WTC11 (cell line): ENCODE results near the gene PROSER2.

Source experiments
- ELF4 ChIP-seq: sonication (generic); formaldehyde crosslinking; IDR thresholded peaks from 2 replicates; pipeline ENCODE4 v1.8.1; 2022; ENCODE audit warnings: low read depth, mild to moderate bottlenecking, moderate library complexity, missing genetic modification reagents
- GTF2I ChIP-seq: fragments of 250-450 bp; sonication (Bioruptor Pico); conservative IDR thresholded peaks from 2 replicates; pipeline ENCODE4 v1.4.0; 2021; ENCODE audit warnings: mild to moderate bottlenecking
- RORB ChIP-seq: fragments of 250-450 bp; sonication (Bioruptor Pico); IDR thresholded peaks from 2 replicates; pipeline ENCODE4 v1.9.0; 2021; ENCODE audit warnings: mild to moderate bottlenecking
- TEAD4 ChIP-seq: sonication (generic); formaldehyde crosslinking; IDR thresholded peaks from 2 replicates; pipeline ENCODE4 v1.8.0; 2022; ENCODE audit warnings: mild to moderate bottlenecking, missing genetic modification reagents
- TP53 ChIP-seq: sonication (generic); formaldehyde crosslinking; IDR thresholded peaks from 2 replicates; pipeline ENCODE4 v1.8.1; 2023; ENCODE audit warnings: mild to moderate bottlenecking, missing genetic modification reagents
- TF ChIP-seq, protein P1 (sequence below): sonication (generic); formaldehyde crosslinking; IDR thresholded peaks from 2 replicates; pipeline ENCODE4 v1.8.1; 2023; ENCODE audit warnings: mild to moderate bottlenecking, missing genetic modification reagents, moderate library complexity
- TF ChIP-seq, protein P2 (sequence below): fragments of 200-600 bp; IDR thresholded peaks from 2 replicates; pipeline ENCODE4 v1.8.0; 2022; ENCODE audit warnings: antibody characterized with exemption
- TF ChIP-seq, protein P3 (sequence below): sonication (generic); formaldehyde crosslinking; IDR thresholded peaks from 2 replicates; pipeline ENCODE4 v1.8.0; 2022; ENCODE audit warnings: mild to moderate bottlenecking, missing genetic modification reagents

DNA sequence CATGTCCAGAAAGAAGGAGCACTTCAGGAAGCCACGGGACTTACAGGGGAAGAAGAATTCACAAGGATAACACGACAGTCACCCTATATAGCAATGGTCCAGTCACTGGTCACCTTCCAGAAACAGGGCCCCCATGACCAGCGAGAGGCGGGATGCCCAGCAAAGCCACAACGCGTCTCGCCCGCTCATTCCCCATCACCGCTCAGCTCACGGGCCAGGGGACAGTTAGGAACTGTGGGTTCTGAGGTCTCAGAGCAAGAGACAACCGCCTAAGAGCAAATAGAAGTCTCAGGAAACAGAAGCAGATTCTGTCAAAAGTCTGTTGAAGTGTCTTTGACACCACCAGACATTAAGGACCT, 71.9 kb downstream of the PROSER2 start:
- TF ChIP-seq ELF4 (CRISPR knock-in tag) (no peak), RORB (CRISPR knock-in tag) (no peak), TP53 (CRISPR knock-in tag) (no peak), TEAD4 (CRISPR knock-in tag) (no peak), GTF2I (CRISPR knock-in tag) (no peak)
- TF ChIP-seq, protein P1, sequence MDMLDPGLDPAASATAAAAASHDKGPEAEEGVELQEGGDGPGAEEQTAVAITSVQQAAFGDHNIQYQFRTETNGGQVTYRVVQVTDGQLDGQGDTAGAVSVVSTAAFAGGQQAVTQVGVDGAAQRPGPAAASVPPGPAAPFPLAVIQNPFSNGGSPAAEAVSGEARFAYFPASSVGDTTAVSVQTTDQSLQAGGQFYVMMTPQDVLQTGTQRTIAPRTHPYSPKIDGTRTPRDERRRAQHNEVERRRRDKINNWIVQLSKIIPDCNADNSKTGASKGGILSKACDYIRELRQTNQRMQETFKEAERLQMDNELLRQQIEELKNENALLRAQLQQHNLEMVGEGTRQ (CRISPR knock-in tag), result no peak
- TF ChIP-seq, protein P2, sequence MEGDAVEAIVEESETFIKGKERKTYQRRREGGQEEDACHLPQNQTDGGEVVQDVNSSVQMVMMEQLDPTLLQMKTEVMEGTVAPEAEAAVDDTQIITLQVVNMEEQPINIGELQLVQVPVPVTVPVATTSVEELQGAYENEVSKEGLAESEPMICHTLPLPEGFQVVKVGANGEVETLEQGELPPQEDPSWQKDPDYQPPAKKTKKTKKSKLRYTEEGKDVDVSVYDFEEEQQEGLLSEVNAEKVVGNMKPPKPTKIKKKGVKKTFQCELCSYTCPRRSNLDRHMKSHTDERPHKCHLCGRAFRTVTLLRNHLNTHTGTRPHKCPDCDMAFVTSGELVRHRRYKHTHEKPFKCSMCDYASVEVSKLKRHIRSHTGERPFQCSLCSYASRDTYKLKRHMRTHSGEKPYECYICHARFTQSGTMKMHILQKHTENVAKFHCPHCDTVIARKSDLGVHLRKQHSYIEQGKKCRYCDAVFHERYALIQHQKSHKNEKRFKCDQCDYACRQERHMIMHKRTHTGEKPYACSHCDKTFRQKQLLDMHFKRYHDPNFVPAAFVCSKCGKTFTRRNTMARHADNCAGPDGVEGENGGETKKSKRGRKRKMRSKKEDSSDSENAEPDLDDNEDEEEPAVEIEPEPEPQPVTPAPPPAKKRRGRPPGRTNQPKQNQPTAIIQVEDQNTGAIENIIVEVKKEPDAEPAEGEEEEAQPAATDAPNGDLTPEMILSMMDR, result no peak
- TF ChIP-seq, protein P3, sequence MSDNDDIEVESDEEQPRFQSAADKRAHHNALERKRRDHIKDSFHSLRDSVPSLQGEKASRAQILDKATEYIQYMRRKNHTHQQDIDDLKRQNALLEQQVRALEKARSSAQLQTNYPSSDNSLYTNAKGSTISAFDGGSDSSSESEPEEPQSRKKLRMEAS (CRISPR knock-in tag), result no peak
